Subcutaneous adipose tissue (tissue), 4 donors: ENCODE data around the gene ME1. TPM values are rescaled to one million over a fixed set of nuclear protein-coding genes. Genes with fewer than 3 reads are reported as not detected.

Experiments
- total RNA-seq, 4 donors: library from RNA; depleted of rRNA; stranded (reverse); fragments of >200 nt; gene quantifications; one replicate each; pipeline ENCODE4 v1.1.0, GENCODE V29; 2016
- TF ChIP-seq, protein P1 (sequence below): fragments of 450-650 bp; IDR thresholded peaks from one replicate; pipeline ENCODE4 v1.5.1; 2016; ENCODE audit warnings: low read depth, mild to moderate bottlenecking, control low read depth, antibody characterized with exemption, moderate library complexity

Gene ME1
- total RNA-seq, 4 donors from 2014 or later, result 22.3 to 52.0 (median 38.3) TPM

DNA sequence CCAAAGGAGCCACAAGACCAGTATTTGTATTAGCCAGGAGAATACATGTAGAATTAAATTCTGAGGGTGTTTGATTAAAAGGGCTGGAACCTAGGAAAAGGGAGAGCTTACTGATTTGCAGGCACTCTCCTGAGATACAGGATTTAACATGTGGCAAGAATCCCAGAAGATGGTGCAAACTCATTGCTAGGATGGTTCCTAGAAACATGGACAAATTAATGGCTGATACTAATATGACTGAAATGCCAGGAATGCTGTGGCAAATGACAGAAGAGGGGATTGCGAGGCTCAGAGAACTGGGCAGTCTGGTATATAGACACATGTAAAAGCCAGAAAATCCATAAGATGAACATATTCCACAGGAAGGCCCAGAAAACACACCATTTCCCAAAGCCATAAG, 119.6 kb downstream of the ME1 start:
- TF ChIP-seq, protein P1, sequence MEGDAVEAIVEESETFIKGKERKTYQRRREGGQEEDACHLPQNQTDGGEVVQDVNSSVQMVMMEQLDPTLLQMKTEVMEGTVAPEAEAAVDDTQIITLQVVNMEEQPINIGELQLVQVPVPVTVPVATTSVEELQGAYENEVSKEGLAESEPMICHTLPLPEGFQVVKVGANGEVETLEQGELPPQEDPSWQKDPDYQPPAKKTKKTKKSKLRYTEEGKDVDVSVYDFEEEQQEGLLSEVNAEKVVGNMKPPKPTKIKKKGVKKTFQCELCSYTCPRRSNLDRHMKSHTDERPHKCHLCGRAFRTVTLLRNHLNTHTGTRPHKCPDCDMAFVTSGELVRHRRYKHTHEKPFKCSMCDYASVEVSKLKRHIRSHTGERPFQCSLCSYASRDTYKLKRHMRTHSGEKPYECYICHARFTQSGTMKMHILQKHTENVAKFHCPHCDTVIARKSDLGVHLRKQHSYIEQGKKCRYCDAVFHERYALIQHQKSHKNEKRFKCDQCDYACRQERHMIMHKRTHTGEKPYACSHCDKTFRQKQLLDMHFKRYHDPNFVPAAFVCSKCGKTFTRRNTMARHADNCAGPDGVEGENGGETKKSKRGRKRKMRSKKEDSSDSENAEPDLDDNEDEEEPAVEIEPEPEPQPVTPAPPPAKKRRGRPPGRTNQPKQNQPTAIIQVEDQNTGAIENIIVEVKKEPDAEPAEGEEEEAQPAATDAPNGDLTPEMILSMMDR, result no peak

DNA sequence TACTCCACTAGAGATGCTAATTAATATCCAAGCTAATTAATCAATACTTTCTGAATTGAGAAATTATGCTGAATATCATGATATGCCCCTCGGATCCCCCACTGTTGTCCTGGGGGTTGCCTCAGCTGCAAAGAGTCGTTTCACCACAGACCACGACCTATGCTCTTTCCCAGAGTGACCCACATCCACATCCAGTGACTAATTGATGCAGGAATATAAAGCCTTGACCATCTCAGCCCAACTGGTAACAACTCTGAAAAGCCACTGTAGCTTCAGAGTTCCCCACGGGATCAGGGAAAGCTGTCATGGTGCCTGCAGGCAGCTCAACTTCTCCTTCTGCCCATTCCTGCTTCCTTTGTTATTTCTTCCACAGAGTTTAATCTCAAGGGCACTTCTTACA, 120.8 kb downstream of the ME1 start:
- TF ChIP-seq, protein P1, result no peak

DNA sequence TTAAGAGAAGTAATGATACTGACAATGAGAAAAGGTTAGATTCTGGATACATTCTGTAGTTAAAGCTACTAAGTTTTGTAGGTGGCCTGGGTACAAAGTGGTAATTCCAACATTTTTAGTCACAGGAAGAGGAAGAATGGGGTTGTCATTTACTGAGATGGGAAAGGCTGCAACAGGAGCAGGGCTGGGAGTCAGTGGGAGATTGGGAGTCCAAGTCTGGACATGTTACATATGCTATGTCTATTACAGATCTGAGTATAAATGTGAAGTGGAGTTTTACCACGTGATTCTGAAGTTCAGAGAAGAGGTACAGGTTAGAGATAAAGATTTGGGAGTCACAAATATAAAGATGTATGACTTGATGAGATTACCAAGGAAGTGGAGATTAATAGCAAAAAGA, 121.5 kb downstream of the ME1 start:
- TF ChIP-seq, protein P1, result no peak

DNA sequence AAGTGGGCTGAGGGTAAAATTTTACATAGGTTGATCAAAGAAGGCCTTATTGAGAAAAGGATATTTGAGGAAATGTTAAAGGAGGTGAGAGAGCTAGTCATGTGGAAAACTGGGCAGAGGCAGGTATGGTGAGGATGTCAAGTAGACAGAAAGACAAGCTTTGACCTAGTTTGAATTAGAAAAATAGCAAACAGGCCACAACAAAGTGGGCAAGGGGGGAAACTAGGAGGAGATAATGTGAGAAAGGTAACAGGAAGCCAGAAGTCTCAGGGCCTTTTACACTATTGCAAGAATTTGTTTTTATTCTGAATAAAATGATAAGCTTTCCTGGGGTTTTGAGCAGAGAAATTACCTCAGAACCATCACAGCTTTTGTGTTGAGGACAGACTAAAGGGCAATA, 122.0 kb downstream of the ME1 start:
- TF ChIP-seq, protein P1, result no peak

DNA sequence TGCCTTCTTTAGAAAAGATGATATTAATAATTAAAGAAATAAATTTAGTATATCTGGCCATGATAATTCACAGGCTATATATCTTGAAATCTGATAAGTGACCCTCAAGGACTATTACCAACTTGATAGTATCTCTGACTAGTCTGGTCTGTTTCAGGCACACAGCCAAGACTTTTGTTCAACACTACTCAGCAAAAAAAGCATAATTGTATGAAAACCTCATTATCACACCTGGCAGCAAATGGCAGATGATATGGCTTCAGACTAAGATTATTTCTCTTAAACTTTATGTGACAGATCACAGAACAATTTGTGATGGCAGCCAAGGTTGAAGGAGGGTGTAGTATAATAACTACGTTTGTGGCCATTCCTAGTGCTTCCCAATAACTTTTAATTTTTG, 123.0 kb downstream of the ME1 start:
- TF ChIP-seq, protein P1, result no peak

DNA sequence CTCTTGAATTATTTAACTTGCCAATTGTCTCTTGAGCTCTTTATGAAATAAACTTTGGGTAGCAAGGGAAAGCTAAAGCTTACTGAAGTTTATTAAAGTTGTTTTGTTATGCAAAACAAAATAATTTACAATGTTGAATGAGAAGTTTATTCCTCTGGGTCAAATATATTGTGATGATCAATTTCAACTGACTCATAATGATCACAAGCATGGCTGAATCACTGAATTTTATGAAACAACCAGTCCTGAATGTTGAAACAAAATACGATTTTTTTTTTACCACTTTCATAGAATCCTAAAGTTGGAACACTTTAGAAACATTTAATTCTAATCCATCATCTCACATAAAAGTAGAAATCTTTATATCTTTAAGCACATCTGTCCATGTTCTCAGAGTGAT, 127.4 kb downstream of the ME1 start:
- TF ChIP-seq, protein P1, result no peak

DNA sequence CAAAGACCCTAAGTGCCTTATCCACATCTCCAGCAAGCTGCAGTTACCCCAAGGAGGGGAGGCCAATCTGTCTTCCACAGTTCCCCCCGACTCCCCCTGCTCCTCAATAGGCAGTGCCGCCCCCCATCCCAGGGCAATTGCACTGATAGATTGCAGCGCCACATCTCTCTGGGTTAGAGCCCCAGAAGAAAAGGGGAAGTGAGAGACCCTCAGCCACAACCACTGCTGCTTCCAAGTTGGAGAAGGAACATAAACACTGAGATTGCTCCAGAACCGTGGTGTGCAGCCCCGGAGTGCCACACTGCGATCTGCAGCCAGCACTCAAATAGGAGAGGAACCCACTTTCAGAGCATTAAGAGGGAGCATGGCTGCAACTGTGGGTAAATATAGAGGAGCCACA, 136.2 kb downstream of the ME1 start:
- TF ChIP-seq, protein P1, result no peak
